Pancreas (tissue), 10 donors: Measurements from ENCODE around the gene UTP11. TPM values are rescaled to one million over a fixed set of nuclear protein-coding genes. Genes with fewer than 3 reads are reported as not detected.
A peak's percentile ranks its signal among the peaks of the same experiment; 100 is the strongest.

Experiments used
- ATAC-seq, 4 donors: fragments of 200-7000 bp; cut with Tn5 transposase; one replicate each; pipeline versions ENCODE4 v1.8.0 to v1.9.1; 2020; ENCODE audit warnings: mild to moderate bottlenecking in 4 of 4, moderate library complexity in 4 of 4
- DNase-seq, 6 donors: peaks; one replicate each; pipeline ENCODE4 v3.0.0-alpha.2; 2020
- FAIRE-seq: peaks from 2 replicates; lab custom pipeline; 2012; peaks lifted over from hg19 to GRCh38; lab: Jason Lieb, UNC
- H3K27ac ChIP-seq, 4 donors: fragments of 200-600 bp; sonication (generic); 1 replicate in 3 of 4; 2 replicates in 1 of 4; pipeline versions ENCODE4 v1.5.0 to v1.8.0; 2020
- H3K27me3 ChIP-seq, 4 donors: fragments of 200-600 bp; one replicate each; pipeline ENCODE4 v1.8.0; 2021
- H3K36me3 ChIP-seq, 3 donors: fragments of 200-600 bp; sonication (generic) in 1 of 3; one replicate each; pipeline versions ENCODE4 v1.5.0 to v1.8.0; 2020 to 2021
- H3K4me1 ChIP-seq, 3 donors: fragments of 200-600 bp; one replicate each; pipeline ENCODE4 v1.8.0; 2021
- H3K4me3 ChIP-seq, 4 donors: fragments of 200-600 bp; sonication (generic) in 2 of 4; one replicate each; pipeline versions ENCODE4 v1.5.0 to v1.8.0; 2020 to 2021
- H3K9me3 ChIP-seq, 4 donors: fragments of 200-600 bp; one replicate each; pipeline ENCODE4 v1.8.0; 2021
- CTCF ChIP-seq, 4 donors: fragments of 200-600 bp; sonication (generic) in 3 of 4; IDR thresholded peaks; one replicate each; pipeline versions ENCODE4 v1.5.0 to v1.8.0; 2021; ENCODE audit warnings: antibody characterized with exemption in 4 of 4
- WGBS, 2 donors: extraction: QIAGEN DNeasy Blood & Tissue Kit; methylation state at CpG; one replicate each; pipeline ENCODE4 v1.1.7; 2013; 5-methylcytosine and 5-hydroxymethylcytosine counted together
- intact Hi-C, 3 donors: fragments of 100-400 bp; cut with DNase I; formaldehyde crosslinking; loops; one replicate each; pipeline versions ENCODE4 v1.11.1 to v1.14.2; 2022
- polyA plus RNA-seq, 2 donors: library from polyadenylated mRNA; stranded (reverse); fragments of 200-250 nt; gene quantifications; one replicate each; pipeline ENCODE4 v1.2.3, GENCODE V29; 2013
- total RNA-seq, 6 donors: library from RNA; stranded (reverse); fragmentation: NEBNext Ultra II Directional in 4 of 6; extraction: Animal tissue kit (Norgen Biotek cat#: 25700) in 4 of 6; gene quantifications; one replicate each; pipeline versions ENCODE4 v1.2.1 to v1.2.4, GENCODE V29; 2021 to 2023
- donor health status: healthy with polysubstance abuse.
- donor health status: DM: no; HTN: no; CAD: no; lungs with moderate emphysema.
- donor health status: DM: no; HTN: no; CAD: no.
- donor health status: control.
- donor health status: control.
- donor health status: Bipolar disorder and iron deficiency.
- donor health status: DM: yes; HTN: yes; CAD: no.
- donor health status: DM: no; HTN: no; CAD: no.
- donor health status: DM: no; HTN: no; CAD: no.
- donor health status: DM: yes; HTN: yes; CAD: no.

The UTP11 gene
- total and polyA plus RNA-seq, 8 donors, result 7.8 to 16.6 (median 14.7) TPM

GRCh38 chr1:38014171-38014570 is 1.6 kb downstream of the UTP11 start:
- ATAC-seq, result no peak
- 37 to 46% methylated on average over 4 of the region's 4 CpGs for WGBS, 2 donors
- H3K36me3 ChIP-seq, result peaks cover 0 to 15% (median 13%) of the 10 kb centered on the region in 3 donors
- intact Hi-C loops, result no loop called here
- H3K27ac ChIP-seq, result no peak overlapping the region
- FAIRE-seq, result no peak
- no peak for TF ChIP-seq CTCF (IDR thresholded peaks at IDR 0.05)
- H3K27me3 ChIP-seq, result no peaks in the 10 kb centered on the region
- no peaks in the 10 kb centered on the region for H3K9me3 ChIP-seq
- DNase-seq, result no peak
- peak overlapping the region in 2 of 4 donors; percentile 70 to 80 for H3K4me3 ChIP-seq
- H3K4me1 ChIP-seq, result peaks cover 7 to 19% (median 14%) of the 10 kb centered on the region in 3 donors

GRCh38 chr1:38014724-38015424 is 2.3 kb downstream of the UTP11 start:
- Histone ChIP-seq H3K27ac (no peak overlapping the region), H3K4me3 (no peak overlapping the region)

GRCh38 chr1:38015978-38016725 is 3.6 kb downstream of the UTP11 start:
- H3K27me3 ChIP-seq, result no peaks in the 10 kb centered on the region
- DNase-seq (peak in 1 of 6 donors; percentile 17), ATAC-seq (no peak), FAIRE-seq (no peak)
- H3K9me3 ChIP-seq, result no peaks in the 10 kb centered on the region
- 58 to 67% methylated on average over 6 of the region's 6 CpGs for WGBS, 2 donors
- peaks cover 0 to 35% (median 22%) of the 10 kb centered on the region in 3 donors for H3K36me3 ChIP-seq
- TF ChIP-seq CTCF (IDR thresholded peaks at IDR 0.05), result no peak
- H3K27ac ChIP-seq, result no peak overlapping the region
- no peak overlapping the region for H3K4me3 ChIP-seq
- intact Hi-C loops, result no loop called here
- H3K4me1 ChIP-seq, result peaks cover 7 to 19% (median 14%) of the 10 kb centered on the region in 3 donors

More at GRCh38 chr1:38014724-38015424, 2.3 kb downstream of the UTP11 start:
- WGBS, 2 donors, result 76 to 78% methylated on average over 11 of the region's 11 CpGs
- H3K27me3 ChIP-seq, result no peaks in the 10 kb centered on the region
- H3K36me3 ChIP-seq, result peaks cover 0 to 22% (median 17%) of the 10 kb centered on the region in 3 donors
- DNase-seq, result peak in 1 of 6 donors; percentile 18
- no peak for ATAC-seq
- peaks cover 7 to 19% (median 14%) of the 10 kb centered on the region in 3 donors for H3K4me1 ChIP-seq
- no peak for FAIRE-seq
- intact Hi-C loops, result no loop called here
- no peak for TF ChIP-seq CTCF (IDR thresholded peaks at IDR 0.05)
- H3K9me3 ChIP-seq, result no peaks in the 10 kb centered on the region

DNA sequence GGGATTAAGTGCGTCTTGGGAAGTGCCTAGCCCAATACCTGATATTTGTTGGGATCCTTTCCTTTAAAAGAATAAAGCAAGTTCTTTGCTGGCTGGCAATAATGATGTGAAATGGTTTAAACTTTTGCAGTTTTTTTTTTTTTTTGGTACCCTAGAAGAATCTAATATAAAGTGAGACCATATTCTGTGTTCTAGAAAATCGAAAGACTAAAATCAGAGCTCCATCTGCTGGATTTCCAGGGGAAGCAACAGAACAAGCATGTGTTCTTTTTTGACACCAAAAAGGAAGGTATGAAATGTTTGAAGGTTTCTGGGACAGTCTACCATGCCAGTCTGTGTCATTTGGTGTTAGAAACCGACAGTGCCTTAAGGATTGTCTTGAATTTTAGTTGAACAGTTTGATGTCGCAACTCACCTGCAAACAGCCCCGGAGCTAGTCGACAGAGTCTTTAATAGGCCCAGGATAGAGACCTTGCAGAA is 6.4 kb downstream of the UTP11 start:
- TF ChIP-seq CTCF (IDR thresholded peaks at IDR 0.05), result peak in 3 of 4 donors; percentile 20 to 30 (median 26)
- WGBS, 2 donors, result 72 to 73% methylated on average over 6 of the region's 6 CpGs
- Histone ChIP-seq H3K9me3 (no peaks in the 10 kb centered on the region), H3K4me3 (no peak overlapping the region), H3K36me3 (peaks cover 0 to 62% (median 38%) of the 10 kb centered on the region in 3 donors), H3K4me1 (peaks cover 5 to 12% (median 11%) of the 10 kb centered on the region in 3 donors), H3K27me3 (no peaks in the 10 kb centered on the region), H3K27ac (no peak overlapping the region)
- DNase-seq (no peak), ATAC-seq (peak in 3 of 4 donors; percentile 25 to 60 (median 47)), FAIRE-seq (no peak)
- intact Hi-C loops, result no loop called here
